ENCODE results near the gene GIT2.
A peak's percentile ranks its signal among the peaks of the same experiment; 100 is the strongest.

Gene GIT2

DNA sequence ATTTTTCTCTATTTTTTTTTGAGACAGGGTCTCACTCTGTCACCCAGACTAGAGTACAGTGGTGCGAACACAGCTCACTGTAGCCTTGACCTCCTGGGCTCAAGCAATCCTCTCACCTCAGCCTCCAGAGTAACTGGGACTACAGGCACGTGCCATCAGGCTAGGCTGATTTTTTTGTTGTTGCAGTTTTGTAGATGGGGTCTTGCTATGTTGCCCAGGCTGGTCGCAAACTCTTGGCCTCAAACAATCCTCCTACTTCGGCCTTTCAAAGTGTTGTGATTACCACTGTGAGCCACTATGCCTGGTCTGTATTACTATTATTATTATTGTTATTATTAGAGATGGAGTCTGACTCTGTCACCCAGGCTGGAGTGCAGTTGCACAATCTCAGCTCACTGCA, 23.3 kb downstream of the GIT2 start:
- no peak for DNase-seq

DNA sequence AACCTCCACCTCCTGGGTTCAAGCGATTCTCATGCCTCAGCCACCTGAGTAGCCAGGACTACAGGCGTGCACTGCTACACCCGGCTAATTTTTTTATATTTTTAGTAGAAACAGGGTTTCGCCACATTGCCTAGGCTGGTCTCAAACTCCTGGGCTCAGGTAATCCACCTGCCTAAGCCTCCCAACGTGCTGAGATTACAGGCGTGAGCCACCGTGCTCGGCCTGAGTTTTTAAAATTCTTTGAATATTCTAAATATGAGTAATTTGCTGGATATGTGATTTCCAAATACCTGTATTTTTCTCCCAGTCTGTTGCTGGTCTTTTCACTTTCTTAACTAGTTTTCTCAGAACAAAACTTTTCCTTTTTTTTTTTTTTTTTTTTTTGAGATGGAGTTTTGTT, 27.4 kb downstream of the GIT2 start:
- DNase-seq, result no peak

- DNase-seq, result no peak
Measured at GRCh38 chr12:109968032-109968420, 28.1 kb downstream of the GIT2 start.

- no peak for DNase-seq
Measured at GRCh38 chr12:109967383-109968031, 28.7 kb downstream of the GIT2 start.

- no peak for DNase-seq
Measured at GRCh38 chr12:109966546-109966945, 29.6 kb downstream of the GIT2 start.

DNA sequence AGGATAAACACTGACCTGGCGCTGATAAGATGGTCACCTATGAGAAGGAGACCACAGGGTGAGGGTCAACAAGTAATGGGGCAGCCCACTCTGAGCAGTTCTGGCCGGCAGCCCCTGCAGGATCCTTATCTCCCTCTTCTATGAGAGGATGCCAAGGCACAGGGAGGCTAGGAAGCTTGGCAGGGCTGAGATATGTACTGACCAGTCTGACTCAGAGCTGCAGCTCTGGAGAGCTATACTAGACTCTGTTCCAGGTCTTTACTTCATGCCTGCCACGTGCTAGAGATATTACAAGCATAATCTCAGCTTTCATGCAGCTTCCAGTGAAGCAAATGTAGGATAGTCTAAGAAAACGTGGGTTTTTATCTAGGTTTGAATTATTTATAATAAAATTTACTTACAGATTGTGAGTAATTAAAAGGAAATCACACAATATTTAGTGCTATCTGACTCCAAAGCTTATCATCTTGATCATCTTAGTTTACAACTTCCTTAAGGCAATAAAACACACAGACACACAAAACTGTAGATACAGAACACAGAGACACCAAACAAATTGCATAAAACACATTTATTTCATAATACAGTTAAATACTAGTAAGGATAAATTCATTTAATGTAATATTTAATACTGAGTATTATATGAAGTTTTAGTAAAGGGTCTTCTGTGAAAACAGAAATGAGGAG, 32.3 kb downstream of the GIT2 start:
- DNase-seq, result no peak

DNA sequence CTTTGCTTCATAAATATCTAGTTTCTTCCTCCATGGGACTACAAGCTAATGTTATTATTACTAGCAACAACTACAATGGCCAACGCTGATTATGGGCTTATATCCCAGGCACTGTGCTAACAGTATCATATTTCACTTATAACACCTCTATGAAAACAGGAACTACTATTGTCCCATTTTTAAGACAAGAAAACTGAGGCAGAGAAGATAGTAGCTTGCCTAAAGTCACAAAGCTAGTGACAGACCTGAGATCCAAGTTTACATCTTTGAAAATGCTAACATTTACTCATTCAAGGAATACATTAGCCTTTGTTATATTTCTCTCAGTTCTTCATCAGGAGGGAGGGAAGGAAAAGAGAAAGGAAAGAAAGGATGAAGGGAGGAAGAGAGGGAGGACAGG, 32.8 kb downstream of the GIT2 start:
- DNase-seq, result no peak

DNA sequence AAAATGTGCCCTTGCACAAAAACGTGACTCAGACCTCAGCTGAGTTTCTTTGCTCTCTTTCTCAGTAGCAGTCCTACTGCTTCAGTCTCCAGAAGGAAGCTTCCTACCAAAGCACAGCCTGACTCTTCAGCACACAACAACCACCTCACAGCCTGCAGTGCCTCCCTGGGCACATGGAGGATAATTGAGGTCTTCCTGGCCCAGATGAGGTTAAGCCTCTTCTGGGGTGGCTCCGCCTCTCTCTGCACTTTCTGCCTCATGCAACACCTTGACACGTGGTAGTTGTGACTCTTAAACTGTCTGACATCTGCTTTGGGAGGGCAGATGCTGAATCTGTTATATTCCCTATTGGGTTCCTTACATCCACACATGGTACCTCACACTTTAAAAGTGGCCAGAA, 33.8 kb downstream of the GIT2 start:
- no peak for DNase-seq

DNA sequence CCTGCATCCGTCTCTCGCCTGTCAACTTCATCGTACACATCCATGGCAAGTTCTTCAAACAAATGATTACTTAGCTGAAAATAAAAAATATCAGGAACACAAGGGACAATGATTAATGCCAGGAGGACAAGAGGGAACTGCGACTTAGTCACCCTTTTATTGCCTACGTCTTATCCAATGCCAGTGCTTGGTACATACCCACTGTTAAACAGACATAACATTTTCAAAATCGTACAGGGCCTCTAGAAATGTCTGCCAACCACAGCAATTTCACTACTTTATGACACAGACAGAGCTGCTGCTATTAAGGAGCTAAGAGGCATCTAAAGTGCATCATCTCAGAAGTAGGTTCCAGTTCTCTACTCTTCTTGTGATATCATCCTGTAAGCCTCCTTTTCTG, 34.6 kb downstream of the GIT2 start:
- no peak for DNase-seq

GRCh38 chr12:109961201-109961600, 35.0 kb downstream of the GIT2 start:
- DNase-seq, result no peak

DNA sequence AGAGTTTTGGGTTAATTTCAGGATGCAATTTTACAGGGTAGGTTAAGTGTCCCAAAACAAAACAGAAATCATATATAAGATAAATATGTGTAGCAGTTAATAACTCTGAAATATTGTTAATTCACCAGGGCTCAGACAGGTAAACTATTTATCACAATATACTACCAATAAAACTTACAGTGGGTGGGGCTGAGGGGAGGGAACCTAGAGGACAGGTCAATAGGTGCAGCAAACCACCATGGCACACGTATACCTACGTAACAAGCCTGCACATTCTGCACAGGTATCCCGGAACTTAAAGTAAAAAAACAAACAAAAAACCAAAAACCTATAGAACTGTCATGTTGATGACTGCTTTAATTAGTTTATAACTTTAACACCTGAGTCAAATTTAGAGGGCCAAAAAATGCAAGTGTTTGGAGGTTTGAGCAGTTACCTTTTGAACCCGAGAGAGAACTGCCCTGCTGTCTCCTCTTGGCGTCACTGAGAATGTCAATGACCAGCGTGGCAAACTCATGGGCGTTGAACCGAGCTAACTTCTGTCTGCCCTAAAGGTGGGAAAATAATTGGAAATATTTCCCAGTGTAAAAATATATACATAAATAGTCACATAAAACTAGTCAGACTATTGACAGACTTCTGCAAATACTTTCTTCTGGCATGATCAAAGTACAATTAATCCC, 36.6 kb downstream of the GIT2 start:
- no peak for DNase-seq

DNA sequence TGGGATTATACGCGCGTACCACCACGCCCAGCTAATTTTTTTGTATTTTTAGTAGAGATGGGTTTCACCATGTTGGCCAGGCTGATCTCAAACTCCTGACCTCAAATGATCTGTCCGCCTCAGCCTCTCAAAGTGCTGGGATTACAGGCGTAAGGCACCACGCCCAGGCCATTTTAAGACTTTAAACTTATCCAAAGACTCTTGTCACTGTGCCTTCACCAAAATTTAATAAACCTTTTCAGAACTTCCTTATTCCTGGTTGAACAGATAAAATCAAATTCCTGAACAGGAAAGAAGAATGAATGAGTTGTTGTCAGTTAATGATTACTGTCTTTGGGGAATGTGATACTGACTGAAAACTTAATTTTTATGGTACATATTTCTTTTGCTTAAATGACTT, 37.8 kb downstream of the GIT2 start:
- no peak for DNase-seq

GRCh38 chr12:109953656-109954055, 42.5 kb downstream of the GIT2 start:
- no peak for DNase-seq

DNA sequence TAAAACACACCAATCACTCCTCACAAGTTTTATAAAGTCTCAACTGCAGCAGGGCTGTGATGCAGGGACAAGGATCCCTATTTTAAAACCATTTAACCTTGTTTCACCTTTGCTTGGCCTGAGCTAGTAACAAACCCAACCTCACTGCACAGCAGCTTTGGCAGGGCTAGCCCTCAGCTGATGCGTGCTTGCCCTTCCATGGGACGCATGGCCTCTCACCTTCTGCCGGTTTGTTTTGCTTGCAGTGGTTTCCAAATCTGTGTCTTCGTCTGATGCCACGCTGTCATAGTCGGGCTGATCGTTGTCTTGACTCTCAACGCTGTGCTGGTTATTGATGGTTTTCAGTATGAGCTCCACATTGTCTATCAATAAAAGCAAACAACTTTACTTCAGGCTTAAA, 43.3 kb downstream of the GIT2 start:
- DNase-seq, result no peak

GRCh38 chr12:109952160-109952858, 43.9 kb downstream of the GIT2 start:
- no peak for DNase-seq

- peak; percentile 9 for DNase-seq
Measured at GRCh38 chr12:109951751-109952150, 44.4 kb downstream of the GIT2 start.

DNA sequence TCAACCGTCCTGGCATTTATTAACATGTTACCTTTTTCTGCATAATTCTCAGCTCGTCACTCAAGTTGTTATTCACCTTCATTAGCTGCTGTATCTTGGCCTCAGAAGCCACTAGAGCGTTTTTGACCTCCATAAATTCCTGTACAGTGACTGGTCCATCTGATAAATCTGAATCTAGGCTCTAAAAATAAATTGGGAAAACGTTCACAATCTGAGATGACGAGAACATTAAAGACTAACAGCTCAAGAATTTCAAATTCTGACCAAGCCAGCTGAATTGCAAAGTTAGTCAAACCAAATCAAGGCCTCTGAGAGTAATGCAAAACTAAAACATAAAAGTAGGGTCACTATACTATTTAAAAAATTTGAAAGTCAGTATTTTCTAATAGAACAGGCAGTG, 45.0 kb downstream of the GIT2 start:
- DNase-seq, result no peak

DNA sequence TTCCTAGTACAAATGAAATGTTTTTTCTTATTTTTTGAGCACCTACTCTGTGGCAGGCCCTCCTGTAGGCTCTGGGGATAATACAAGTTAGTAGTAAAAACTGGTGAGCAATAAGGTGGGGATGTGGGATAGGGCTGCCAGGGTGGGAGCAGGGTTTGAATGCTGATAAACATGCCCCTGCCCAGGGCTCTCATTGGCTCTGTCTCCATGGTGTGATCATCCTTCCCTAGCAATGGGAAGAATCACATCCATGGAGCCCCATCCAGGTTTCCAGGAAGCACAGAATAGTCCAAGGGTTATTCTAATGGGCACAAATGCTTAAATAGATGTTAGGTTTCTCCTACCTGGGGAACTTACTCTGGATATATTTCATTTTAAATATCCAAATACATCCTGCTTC, 45.5 kb downstream of the GIT2 start:
- DNase-seq, result no peak

- DNase-seq, result no peak
Measured at GRCh38 chr12:109949089-109949488, 47.1 kb downstream of the GIT2 start.

DNA sequence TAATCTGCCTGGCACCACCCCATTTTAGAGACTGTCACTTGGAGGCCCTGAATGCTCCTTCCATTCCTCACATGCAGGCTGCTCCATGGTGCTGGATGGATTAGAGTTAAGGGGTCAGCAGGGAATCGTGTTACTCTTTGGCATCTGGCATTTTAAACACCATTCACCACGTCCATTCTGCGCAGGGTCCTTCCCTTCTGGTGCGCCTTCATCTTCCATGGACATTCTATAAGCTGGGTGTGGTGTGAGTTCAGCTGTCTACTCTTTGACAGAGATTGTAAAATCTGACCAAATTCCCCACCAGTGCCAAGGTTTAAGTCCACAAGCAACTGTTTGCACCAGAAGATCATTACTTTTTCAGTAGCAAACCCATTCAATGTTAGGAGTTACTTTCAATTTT, 47.8 kb downstream of the GIT2 start:
- DNase-seq, result no peak

GRCh38 chr12:109947521-109947920, 48.6 kb downstream of the GIT2 start:
- DNase-seq, result no peak

DNA sequence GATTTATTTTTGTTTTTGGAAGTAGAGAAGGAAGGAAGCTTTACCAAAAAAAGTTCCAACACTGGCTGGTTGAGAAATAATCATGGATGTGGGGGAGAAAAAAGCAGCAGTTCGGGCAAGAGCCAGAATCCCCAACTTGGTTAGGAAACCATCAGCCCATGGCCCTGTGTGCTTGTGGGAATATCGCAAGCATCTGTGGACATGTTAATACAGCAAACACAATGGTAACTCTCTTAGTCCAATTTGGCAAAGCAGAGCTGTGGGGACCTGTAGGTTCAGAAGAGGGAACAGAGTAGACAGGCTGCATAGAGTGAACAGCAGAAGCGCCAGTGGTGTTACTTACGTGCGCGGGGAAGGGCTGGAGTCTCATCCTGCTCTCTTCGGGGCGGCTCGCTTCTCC, 49.3 kb downstream of the GIT2 start:
- no peak for DNase-seq

DNA sequence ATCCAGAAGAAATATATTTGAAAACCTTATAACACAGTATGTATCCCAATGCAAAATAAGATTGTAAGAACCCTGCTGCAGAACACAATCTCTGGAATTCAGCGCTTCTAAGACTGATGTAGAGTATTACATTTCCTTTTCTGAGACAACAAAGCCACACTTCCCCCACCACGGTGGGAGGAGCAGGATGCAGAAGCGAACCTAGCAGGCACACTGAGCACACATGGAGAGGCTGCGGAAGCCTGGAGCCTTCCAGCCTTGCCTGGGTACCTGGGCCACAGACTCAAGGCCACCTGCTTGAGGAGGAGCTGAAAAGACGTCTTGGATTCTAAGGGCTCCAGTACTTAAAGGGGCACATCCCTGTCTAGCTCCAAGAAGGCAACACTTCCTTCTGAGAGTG, 49.7 kb downstream of the GIT2 start:
- DNase-seq, result no peak
